HG03175 (cell line): ENCODE results near the gene NDUFS6.

ENCODE experiments used
- ATAC-seq: cut with Tn5 transposase; IDR thresholded peaks from one replicate; pipeline ENCODE4 v1.9.1; 2021; ENCODE audit warnings: mild to moderate bottlenecking, moderate library complexity; ENCODE audit not compliant: unreplicated experiment

The NDUFS6 gene

DNA sequence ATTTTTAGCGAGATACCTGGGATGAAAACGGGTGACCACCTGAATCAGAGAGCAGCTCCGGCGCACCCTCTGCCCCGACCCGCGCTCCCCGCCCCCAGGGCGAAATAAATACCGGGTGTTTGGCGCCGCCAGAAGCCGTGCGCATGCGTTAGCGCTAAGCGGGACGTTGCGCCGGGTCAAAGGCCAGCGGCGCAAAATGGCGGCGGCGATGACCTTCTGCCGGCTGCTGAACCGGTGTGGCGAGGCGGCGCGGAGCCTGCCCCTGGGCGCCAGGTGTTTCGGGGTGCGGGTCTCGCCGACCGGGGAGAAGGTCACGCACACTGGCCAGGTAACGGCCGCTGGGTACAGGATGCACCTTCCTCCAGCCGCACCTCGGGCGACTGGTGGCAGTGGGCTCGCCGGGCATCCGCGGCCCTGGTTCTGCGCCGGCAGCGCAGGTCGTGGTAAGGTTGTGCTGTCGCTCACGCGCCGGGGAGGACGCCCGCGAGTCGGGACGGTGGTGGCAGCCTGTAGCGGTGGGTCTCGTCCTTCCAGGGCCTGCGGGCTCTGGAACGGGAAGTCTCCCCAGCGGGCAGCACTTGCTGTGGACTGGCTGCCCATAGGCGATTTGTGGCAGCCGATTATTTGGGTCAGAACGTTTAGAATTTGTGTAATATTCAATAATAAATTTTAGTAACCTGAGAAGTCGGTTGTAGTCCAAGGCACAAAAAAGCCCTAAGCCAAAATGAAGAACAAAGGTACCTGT lies at the start of gene NDUFS6:
Gene NDUFS6 (plus strand): TSS at position 186 of the 745 bp plus-strand sequence. CDS start 11 bp downstream, at position 197.
- ATAC-seq: peak; percentile 53

- no peak for ATAC-seq
Measured at GRCh38 chr5:1751864-1752822, 49.1 kb upstream of the NDUFS6 start.

GRCh38 chr5:1752881-1753280 lies 48.3 kb upstream of the NDUFS6 start:
- no peak for ATAC-seq

GRCh38 chr5:1753490-1753889 lies 47.7 kb upstream of the NDUFS6 start:
- no peak for ATAC-seq

GRCh38 chr5:1754531-1755220 lies 46.5 kb upstream of the NDUFS6 start:
- ATAC-seq: no peak

DNA sequence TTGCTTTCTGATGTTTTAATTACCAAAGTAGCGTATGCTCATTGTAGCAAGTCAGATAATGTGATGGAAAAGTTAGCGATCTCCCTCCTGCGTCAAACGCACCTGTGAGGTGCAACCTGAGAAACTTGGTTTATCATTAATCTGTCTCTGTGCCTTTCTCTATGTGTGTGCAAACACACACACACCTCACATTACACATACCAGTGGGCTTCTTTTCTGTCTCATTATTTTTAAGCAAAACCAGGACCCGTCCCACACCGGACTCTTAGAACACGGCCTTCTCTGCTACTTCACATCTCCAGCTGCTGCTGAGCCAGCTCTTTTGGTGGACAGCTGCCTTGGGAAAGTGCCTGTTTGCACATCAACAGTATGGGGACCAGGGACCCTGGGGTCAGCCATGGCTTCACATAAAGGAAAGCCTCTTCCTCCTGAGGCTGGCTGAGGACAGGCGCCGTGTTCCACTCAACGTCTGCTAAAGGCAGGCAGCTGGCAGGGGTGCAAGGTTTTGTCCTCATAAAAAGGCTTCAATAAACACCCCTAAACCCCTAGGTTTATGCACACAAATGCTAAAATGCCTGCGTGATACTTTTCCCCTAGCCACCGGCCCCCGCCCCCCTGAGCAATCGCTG lies 45.8 kb upstream of the NDUFS6 start:
- no peak for ATAC-seq

- ATAC-seq: no peak
Measured at GRCh38 chr5:1756481-1756880, 44.7 kb upstream of the NDUFS6 start.

GRCh38 chr5:1757511-1757910 lies 43.7 kb upstream of the NDUFS6 start:
- no peak for ATAC-seq

GRCh38 chr5:1758574-1758973 lies 42.6 kb upstream of the NDUFS6 start:
- ATAC-seq: no peak

GRCh38 chr5:1759378-1759970 lies 41.7 kb upstream of the NDUFS6 start:
- no peak for ATAC-seq

DNA sequence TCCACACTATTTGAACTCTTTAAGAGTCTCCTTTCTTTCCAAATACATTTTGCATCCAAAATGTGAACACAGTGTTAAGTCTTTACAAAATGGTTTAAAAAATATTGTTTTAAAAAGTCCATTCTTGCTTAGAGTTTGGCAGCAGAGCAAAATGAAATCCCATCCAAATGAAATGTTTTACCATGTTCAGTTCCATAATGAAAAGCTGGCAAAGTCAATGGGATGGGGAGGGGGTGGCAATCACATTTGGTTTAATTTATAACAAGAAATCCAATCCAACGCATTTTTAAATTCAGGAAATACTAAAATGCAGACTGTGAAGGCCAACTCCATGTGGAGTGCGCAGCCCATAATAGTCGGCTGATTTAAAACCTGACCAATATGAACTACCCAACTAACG lies 41.0 kb upstream of the NDUFS6 start:
- ATAC-seq: no peak

DNA sequence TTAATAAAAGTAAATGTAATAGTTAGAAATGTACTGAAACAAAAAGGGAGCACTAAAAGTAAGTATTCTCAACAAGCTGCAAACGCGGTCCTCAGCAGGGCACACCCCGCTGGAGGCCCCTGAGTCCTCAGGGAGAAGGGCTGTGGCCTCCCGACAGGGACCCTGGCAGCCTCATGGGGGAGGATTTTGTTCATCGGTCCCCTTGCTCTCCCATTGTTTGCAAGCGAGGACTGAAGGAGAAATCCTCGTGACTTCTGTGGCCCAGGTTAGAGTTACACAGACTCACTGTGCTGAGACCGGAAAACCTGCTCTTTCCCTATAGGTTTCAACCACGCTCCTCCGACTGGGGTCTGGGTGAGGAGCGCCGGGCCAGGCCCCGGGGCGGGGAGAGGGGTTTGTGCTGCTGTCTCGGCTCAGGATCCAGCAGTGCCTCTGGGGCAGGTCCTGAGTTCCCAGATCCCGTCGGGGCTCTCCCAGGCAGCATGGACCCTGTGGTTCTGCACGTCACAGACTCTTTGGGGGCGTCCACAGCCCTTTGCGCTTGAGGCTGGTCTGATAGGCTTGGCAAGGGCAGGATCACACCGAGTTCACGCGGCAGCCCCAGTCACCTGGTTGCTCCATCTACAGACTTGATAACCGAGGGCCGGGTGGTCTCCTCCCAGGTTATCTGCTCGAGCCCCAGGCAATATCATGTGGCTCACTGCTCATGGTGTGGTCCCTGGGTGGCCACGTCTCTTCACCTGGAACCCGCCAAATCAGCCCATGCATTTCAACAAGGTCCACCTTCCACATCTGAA lies 40.4 kb upstream of the NDUFS6 start:
- ATAC-seq: no peak

GRCh38 chr5:1761453-1761755 lies 39.8 kb upstream of the NDUFS6 start:
- no peak for ATAC-seq

- ATAC-seq: no peak
Measured at GRCh38 chr5:1762121-1762882, 38.9 kb upstream of the NDUFS6 start.

- no peak for ATAC-seq
Measured at GRCh38 chr5:1762883-1763547, 38.2 kb upstream of the NDUFS6 start.

DNA sequence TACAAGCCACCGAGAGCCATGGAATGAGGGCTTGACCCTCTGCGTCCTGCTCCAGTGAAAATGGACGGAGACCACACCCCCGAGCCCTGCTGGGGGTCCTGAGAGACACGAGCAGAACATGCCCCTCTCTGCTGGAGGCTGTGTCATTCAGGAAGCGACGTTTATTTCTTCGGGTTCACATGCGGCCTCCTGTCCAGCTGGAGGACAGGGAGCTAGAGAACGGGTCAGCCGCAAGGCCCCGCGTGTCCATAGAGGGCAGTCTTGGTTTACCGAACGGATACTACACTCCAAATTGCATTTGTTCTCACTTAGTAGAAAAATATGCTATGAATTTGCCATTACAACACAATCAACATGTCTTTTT lies 37.7 kb upstream of the NDUFS6 start:
- ATAC-seq: no peak

DNA sequence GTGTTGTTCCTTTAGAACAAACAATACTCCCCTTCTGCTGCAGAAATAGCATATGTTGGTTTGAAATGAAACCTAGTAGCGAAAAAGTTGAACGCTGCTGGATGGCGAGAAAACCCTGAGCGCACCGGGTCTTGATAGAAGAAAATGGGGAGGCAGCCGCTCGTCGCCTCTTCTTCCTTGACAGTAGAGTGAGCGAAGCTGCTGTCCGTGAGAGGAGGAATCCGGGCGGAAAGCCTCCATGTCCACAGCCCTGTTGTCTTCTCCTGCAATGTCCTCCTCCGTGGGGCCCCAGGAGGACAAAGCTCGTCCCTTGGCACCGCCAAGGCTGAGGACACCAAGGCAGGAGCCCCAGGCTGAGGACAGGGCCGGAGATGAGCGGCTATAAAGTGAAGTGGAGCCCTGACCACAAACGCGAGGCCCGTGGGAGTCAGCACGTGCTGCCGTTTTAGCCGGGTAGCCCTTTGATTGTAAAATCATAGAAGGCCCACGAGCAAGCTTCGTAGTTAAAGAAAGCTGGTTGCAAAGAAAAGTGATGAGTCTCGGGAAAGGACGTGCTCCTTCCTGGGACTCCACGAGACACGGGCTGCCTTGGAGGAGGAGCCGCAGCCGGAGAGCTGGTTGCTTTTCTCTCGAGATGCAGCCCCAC lies 37.1 kb upstream of the NDUFS6 start:
- no peak for ATAC-seq

GRCh38 chr5:1764606-1764960 lies 36.6 kb upstream of the NDUFS6 start:
- no peak for ATAC-seq
